B cell (primary cell): ENCODE data around the gene RNF150.

Experiments used
- EZH2 ChIP-seq: IDR thresholded peaks from 2 replicates; pipeline ENCODE4 v1.6.1; 2012; ENCODE audit warnings: borderline replicate concordance, low read depth, mild to moderate bottlenecking, moderate library complexity, low read length; ENCODE audit not compliant: insufficient read depth, poor library complexity, severe bottlenecking
- TF ChIP-seq, protein P1 (sequence below): fragments of 200-600 bp; IDR thresholded peaks from one replicate; pipeline ENCODE4 v1.8.0; 2022; ENCODE audit warnings: antibody characterized with exemption, mild to moderate bottlenecking

DNA sequence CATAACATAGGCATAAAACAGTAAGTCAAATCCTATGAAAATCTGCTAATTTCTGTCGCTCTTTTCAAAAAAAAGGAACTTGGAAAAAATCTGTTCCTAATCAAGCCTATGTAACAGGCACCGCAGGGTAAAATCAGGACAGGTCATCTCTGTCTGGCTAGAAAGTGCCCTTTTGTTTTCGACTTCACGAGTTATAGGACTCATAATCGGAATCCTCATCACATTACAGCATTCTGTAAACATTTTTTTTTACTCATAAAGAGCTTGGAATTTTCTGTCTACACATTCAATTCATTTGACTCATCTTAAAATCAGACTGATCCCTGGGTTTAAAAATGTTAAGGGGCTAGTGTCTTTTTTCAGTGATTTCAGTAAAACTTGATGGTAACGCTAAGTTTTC lies 195.4 kb downstream of the RNF150 start:
- TF ChIP-seq EZH2, result no peak
- TF ChIP-seq, protein P1, sequence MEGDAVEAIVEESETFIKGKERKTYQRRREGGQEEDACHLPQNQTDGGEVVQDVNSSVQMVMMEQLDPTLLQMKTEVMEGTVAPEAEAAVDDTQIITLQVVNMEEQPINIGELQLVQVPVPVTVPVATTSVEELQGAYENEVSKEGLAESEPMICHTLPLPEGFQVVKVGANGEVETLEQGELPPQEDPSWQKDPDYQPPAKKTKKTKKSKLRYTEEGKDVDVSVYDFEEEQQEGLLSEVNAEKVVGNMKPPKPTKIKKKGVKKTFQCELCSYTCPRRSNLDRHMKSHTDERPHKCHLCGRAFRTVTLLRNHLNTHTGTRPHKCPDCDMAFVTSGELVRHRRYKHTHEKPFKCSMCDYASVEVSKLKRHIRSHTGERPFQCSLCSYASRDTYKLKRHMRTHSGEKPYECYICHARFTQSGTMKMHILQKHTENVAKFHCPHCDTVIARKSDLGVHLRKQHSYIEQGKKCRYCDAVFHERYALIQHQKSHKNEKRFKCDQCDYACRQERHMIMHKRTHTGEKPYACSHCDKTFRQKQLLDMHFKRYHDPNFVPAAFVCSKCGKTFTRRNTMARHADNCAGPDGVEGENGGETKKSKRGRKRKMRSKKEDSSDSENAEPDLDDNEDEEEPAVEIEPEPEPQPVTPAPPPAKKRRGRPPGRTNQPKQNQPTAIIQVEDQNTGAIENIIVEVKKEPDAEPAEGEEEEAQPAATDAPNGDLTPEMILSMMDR, result no peak
